Muscle layer of colon (tissue), 2 donors: ENCODE data around the gene ABHD10.
"Not testable (repeated sequence)": the region's sequence is repeated elsewhere in the genome, so short reads cannot be mapped to it uniquely, and the experiment has no call there.

Source experiments
- H3K27ac ChIP-seq: one replicate; pipeline ENCODE4 v1.7.0; 2013; ENCODE audit warnings: low read depth, mild to moderate bottlenecking, low read length, moderate library complexity
- H3K27me3 ChIP-seq, 2 donors: one replicate each; pipeline ENCODE4 v1.7.0; 2013; ENCODE audit warnings: low read length in 2 of 2, mild to moderate bottlenecking in 2 of 2; ENCODE audit not compliant: insufficient read depth in 2 of 2, control insufficient read depth in 1 of 2
- H3K36me3 ChIP-seq: one replicate; pipeline ENCODE4 v1.7.0; 2013; ENCODE audit warnings: mild to moderate bottlenecking, low read length; ENCODE audit not compliant: insufficient read depth
- H3K4me1 ChIP-seq: one replicate; pipeline ENCODE4 v1.7.0; 2013; ENCODE audit warnings: mild to moderate bottlenecking, low read length; ENCODE audit not compliant: insufficient read depth
- H3K4me3 ChIP-seq, 2 donors: one replicate each; pipeline ENCODE4 v1.7.0; 2013; ENCODE audit warnings: low read length in 2 of 2, low read depth in 1 of 2, mild to moderate bottlenecking in 1 of 2, moderate library complexity in 1 of 2
- H3K9ac ChIP-seq: one replicate; pipeline ENCODE4 v1.7.0; 2013; ENCODE audit warnings: low read length
- H3K9me3 ChIP-seq: one replicate; pipeline ENCODE4 v1.7.0; 2013; ENCODE audit warnings: mild to moderate bottlenecking, low read length
- donor health status: abdominal sarcoma.
- donor health status: Adenocarcinoma of cecum.

The ABHD10 gene

DNA sequence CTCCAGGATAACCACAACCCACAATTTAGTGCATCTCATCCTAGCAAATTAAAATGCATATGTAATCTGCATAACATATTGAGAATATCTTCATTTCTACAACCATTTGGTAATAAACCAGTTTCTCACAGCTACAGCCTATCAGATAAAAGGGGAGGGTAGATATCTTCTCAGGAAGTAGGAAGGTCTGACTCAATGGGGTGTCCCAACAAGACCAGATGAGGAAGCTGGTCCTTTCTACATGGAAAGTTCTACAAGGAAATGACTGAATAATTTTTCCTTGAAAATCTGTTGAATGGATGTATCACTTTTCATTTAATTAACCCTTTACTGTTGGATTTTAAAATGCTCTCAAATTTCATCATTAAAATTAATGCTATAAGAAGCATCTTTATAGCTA, 38.3 kb downstream of the ABHD10 start:
- Histone ChIP-seq H3K27me3 (no peaks in the 10 kb centered on the region), H3K36me3 (no peaks in the 10 kb centered on the region), H3K9me3 (no peaks in the 10 kb centered on the region), H3K9ac (no peak overlapping the region), H3K27ac (no peak overlapping the region), H3K4me3 (no peak overlapping the region), H3K4me1 (peaks cover 3% of the 10 kb centered on the region)

DNA sequence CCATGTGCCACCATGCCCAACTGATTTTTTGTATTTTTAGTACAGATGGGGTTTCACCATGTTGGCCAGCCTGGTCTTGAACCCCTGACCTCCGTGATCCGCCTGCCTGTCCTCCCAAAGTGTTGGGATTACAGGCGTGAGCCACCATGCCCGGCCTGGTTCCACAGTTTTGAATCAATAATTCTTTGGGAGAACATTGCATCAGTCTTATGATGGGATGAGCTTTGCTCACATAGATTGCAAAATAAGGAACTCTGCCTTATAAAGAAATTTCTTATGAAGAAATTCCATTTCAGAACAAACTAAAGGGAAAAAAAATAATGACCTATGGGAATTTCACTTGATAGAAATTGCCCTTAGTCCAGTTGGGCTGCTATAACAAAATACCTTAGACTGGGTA, 39.9 kb downstream of the ABHD10 start:
- no peaks in the 10 kb centered on the region for H3K9me3 ChIP-seq
- no peak overlapping the region for H3K9ac ChIP-seq
- no peaks in the 10 kb centered on the region for H3K36me3 ChIP-seq
- no peaks in the 10 kb centered on the region for H3K27me3 ChIP-seq
- H3K4me1 ChIP-seq: no peaks in the 10 kb centered on the region
- H3K4me3 ChIP-seq: no peak overlapping the region
- no peak overlapping the region for H3K27ac ChIP-seq

DNA sequence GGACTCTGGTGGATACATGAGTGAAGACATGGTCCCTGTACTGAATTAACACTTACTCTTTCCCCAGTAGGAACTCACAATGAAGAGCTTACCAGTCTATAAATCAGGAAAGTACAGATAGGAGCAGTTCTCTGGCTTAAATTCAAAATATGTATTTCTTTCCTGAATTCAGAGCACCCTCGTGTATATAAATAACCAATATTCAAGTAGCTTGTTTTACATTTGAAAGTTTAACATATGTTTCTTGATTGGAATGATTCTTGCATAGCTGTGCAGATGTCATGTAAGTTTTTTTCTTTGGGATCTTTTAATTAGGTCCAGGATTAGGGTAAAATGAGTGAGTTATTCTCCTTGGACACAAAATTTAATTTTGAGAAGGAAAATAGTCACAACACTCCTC, 40.9 kb downstream of the ABHD10 start:
- Histone ChIP-seq H3K27ac (no peak overlapping the region), H3K9me3 (no peaks in the 10 kb centered on the region), H3K9ac (no peak overlapping the region), H3K4me3 (no peak overlapping the region), H3K36me3 (no peaks in the 10 kb centered on the region), H3K4me1 (no peaks in the 10 kb centered on the region), H3K27me3 (no peaks in the 10 kb centered on the region)

DNA sequence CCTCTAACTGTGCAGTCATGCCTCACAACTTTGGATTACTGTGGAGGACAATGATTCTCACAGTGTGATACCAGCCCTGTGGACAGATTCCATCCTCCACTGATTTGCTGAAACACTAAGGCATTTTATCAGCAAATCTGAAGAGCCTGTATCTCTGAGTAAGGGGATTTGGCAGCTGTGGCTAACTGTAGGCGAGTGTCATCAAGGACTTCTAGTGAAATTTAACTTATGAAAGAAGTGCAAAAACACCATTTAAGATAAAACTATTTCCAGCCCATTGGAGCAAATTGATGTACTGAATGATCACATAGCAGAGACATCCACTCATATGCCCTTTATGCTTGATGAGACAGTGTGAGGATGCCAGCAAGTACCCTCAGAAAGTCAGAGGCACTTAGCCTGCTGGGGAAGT, 41.9 kb downstream of the ABHD10 start:
- Histone ChIP-seq H3K9me3 (no peaks in the 10 kb centered on the region), H3K27me3 (no peaks in the 10 kb centered on the region), H3K36me3 (no peaks in the 10 kb centered on the region), H3K27ac (no peak overlapping the region), H3K4me1 (no peaks in the 10 kb centered on the region), H3K9ac (no peak overlapping the region), H3K4me3 (no peak overlapping the region)

DNA sequence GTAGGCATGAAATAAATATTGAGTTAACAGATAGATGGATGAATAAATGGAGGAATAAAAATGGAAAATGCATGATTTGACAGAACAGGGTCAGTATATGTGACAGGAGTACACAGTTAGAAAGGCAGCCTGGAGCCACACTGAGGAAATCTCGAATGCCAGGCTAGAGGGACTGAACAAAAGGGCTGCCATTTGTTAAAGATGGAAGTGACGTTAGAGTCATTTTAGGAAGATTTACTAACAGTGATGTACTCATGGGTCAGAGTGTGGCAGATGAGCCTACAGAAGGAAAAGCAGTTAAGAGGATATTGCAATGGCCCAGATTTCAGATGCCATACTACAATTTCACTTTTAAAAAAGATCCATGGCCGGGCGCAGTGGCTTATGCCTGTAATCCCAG, 48.3 kb downstream of the ABHD10 start:
- H3K4me3 ChIP-seq: no peak overlapping the region
- no peak overlapping the region for H3K9ac ChIP-seq
- no peaks in the 10 kb centered on the region for H3K27me3 ChIP-seq
- no peaks in the 10 kb centered on the region for H3K36me3 ChIP-seq
- no peaks in the 10 kb centered on the region for H3K4me1 ChIP-seq
- H3K27ac ChIP-seq: no peak overlapping the region
- H3K9me3 ChIP-seq: no peaks in the 10 kb centered on the region

DNA sequence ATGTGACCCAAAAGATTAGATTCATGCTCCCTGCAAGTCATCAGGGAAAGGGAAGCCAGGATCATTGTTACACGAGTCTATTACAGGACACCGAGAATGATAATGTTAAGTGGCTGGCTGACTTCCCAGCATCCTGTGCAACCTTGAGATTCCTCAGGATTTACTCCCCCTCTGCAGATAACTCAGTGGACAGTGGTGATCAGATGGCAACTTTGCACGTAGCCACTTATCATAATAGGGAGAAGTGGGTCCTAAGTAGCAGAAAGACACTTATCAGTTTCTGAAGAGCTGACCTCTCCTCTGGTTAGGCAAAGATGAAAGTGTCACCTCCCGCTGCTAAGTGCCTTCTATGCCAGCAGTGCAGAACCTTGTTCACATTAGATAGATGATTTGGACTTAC, 49.0 kb downstream of the ABHD10 start:
- no peak overlapping the region for H3K9ac ChIP-seq
- H3K27me3 ChIP-seq: no peaks in the 10 kb centered on the region
- no peaks in the 10 kb centered on the region for H3K4me1 ChIP-seq
- H3K27ac ChIP-seq: no peak overlapping the region
- H3K36me3 ChIP-seq: no peaks in the 10 kb centered on the region
- H3K9me3 ChIP-seq: no peaks in the 10 kb centered on the region
- H3K4me3 ChIP-seq: no peak overlapping the region

DNA sequence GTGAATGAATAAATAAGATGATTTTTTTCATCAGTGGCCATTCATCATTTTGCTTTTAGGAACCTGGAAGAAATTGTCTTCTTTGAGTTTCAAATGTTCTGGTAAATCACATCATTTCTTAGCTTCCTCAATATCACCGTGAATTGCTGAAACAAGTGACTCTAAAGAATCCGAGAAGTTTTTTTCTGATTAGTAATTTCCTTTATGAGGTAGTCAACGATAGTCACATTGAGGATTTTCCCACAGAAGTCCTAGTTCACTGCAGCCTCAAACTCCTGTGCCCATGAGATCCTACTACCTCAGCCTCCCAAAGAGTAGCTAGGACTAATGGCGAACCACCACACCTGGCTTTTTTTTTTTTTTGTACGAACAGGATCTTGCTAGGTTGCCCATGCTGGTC, 52.1 kb downstream of the ABHD10 start:
- H3K36me3 ChIP-seq: no peaks in the 10 kb centered on the region
- no peaks in the 10 kb centered on the region for H3K9me3 ChIP-seq
- H3K27me3 ChIP-seq: no peaks in the 10 kb centered on the region
- no peak overlapping the region for H3K9ac ChIP-seq
- H3K27ac ChIP-seq: no peak overlapping the region
- H3K4me3 ChIP-seq: no peak overlapping the region
- H3K4me1 ChIP-seq: no peaks in the 10 kb centered on the region

DNA sequence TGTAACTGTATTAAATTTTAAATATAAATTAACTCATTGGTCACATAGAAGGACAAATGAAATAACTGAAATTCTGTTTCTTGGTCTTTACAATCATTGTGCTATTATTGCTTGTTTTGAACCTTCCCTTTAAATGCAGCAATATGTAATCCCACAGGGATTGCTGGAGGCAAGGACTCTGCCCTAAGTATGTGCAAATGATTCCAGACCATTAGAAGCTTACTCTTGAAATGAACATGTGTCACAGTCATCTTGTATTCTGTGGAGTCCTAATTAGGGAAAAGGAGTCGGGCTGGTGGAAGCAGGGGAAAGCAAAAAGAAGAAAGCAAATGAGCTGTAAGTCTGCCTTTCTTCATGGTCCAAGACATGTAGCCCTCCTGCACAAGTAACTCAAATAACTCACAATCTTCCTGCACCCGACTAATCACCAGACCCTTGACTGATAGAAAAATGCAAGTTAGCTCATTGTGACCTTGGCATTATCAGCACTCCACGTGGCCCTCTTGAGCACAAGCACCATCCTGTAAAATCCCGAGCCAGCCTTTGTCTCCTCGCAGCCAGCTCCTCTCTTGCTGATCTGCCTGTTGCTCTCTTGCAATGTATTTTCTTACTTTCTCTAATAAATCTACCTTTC, 53.4 kb downstream of the ABHD10 start:
- Histone ChIP-seq H3K9me3 (no peaks in the 10 kb centered on the region), H3K27me3 (no peaks in the 10 kb centered on the region), H3K27ac (no peak overlapping the region), H3K4me1 (no peaks in the 10 kb centered on the region), H3K4me3 (no peak overlapping the region), H3K36me3 (no peaks in the 10 kb centered on the region), H3K9ac (no peak overlapping the region)

DNA sequence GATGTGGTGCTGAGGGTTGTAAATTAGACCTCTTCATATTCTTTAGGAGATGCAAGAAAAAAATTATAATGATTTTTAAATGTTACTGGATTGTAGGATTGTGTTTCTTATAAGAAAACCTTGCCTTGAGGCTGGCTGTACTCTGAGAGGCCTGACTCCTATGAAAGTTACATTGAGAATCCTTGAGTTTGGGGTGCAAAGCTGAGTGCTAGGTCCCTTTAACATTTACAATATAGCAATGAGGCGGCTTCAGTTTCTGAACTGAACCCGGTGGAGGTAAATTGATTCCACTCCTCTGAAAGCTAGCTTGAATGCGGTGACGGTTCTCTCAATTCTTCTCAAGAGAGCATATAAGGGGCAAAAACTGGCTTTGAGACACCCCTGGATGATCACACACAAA, 55.6 kb downstream of the ABHD10 start, which contains the start of gene TMPRSS7:
Gene TMPRSS7 (plus strand): TSS at position 301 of the 400 bp plus-strand sequence. CDS start 110 bp downstream, outside the sequence.
- no peaks in the 10 kb centered on the region for H3K4me1 ChIP-seq
- no peaks in the 10 kb centered on the region for H3K9me3 ChIP-seq
- no peaks in the 10 kb centered on the region for H3K27me3 ChIP-seq
- H3K4me3 ChIP-seq: no peak within 1 kb of the TSS
- H3K27ac ChIP-seq: no peak within 1 kb of the TSS
- H3K36me3 ChIP-seq: no peaks in the 10 kb centered on the region
- H3K9ac ChIP-seq: no peak within 1 kb of the TSS

DNA sequence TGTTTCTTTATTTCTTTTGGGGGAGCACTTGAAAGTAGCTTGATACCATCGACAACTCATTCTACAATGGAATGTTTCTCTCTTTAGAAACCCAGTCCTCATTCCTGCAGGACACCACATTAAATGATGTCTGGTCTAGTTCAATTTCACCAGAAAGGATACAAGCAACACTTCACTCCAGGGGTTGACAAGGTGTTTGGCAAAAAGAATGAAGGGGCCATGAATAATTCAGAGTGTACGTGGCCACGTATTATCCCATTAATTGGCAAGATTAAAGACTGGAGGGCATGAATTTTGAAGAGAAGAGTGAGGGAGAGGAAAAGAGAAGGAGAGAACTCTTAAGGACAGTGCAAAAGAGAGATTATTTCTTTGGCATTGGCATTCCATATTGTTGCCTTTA, 56.4 kb downstream of the ABHD10 start:
- H3K27me3 ChIP-seq: no peaks in the 10 kb centered on the region
- H3K4me3 ChIP-seq: no peak overlapping the region
- H3K36me3 ChIP-seq: no peaks in the 10 kb centered on the region
- H3K4me1 ChIP-seq: no peaks in the 10 kb centered on the region
- no peak overlapping the region for H3K9ac ChIP-seq
- H3K27ac ChIP-seq: no peak overlapping the region
- no peaks in the 10 kb centered on the region for H3K9me3 ChIP-seq

DNA sequence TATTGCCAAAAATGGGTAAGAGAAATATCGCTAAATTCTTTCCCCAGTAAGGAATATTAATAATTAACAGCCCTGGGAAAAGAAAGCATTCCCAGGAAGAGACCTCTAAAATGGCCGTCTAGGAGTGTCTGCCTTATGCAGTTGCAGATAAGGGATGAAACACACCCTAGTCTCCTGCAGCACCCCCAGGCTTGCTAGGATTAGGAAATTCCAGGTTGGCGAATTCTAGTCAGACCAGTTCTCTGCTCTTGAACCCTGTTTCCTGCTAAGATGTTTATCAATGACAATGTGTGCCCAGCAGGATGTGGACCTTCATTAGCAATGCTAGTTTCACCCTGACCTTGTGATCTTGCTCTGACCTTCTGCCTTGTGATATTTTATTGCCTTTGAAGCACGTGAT, 58.4 kb downstream of the ABHD10 start:
- H3K9me3 ChIP-seq, H3K27me3 ChIP-seq, H3K4me3 ChIP-seq, H3K36me3 ChIP-seq, H3K4me1 ChIP-seq, H3K9ac ChIP-seq, H3K27ac ChIP-seq: not testable (repeated sequence)

DNA sequence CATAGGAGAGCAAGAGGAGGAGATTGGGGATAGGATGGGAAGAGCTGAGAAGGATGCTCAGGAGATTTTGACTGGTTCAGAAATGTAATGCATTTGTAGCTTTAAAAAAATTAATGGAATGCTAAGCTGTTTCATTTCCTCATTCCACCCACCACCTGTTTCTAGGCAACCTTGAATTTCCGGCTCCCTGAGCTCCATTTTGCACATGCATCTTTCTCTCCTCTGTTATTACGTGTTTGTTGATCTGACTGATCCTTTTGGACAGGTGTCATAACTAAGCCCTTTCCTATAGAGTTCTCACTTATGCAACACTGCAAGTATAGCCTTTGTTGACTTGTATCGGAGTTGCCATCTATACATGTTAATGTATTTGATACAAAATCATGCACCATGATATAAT, 60.0 kb downstream of the ABHD10 start:
- Histone ChIP-seq H3K4me1 (no peaks in the 10 kb centered on the region), H3K4me3 (no peak overlapping the region), H3K27ac (no peak overlapping the region), H3K9me3 (no peaks in the 10 kb centered on the region), H3K9ac (no peak overlapping the region), H3K27me3 (no peaks in the 10 kb centered on the region), H3K36me3 (no peaks in the 10 kb centered on the region)
